ENCODE data around the gene ARPIN. TPM values are rescaled to one million over a fixed set of nuclear protein-coding genes. Genes with fewer than 3 reads are reported as not detected.

Gene ARPIN
- total RNA-seq, 1 donor from 2014 or later, result not detected

- H3K27me3 Mint-ChIP-seq (ENCODE audit: low read depth), result peaks cover 4% of the 10 kb centered on the region
- intact Hi-C loops (cut with micrococcal nuclease), result no loop called here
- no peak overlapping the region for H3K4me3 Mint-ChIP-seq (ENCODE audit: low read depth)
- H3K36me3 Mint-ChIP-seq (ENCODE audit: low read depth), result no peaks in the 10 kb centered on the region
- peaks cover 24% of the 10 kb centered on the region for H3K4me1 Mint-ChIP-seq (ENCODE audit: low read depth)
- peak overlapping the region; percentile 35 for H3K27ac Mint-ChIP-seq
- H3K9me3 Mint-ChIP-seq, result no peaks in the 10 kb centered on the region
- peak; percentile 26 for DNase-seq (ENCODE audit: low spot score)
Observed at GRCh38 chr15:89936051-89936785, 23.5 kb upstream of the ARPIN start.

- DNase-seq (ENCODE audit: low spot score), result no peak
- intact Hi-C loops (cut with micrococcal nuclease), result no loop called here
- Mint-ChIP-seq H3K9me3 (no peaks in the 10 kb centered on the region), H3K4me1 (ENCODE audit: low read depth) (peaks cover 20% of the 10 kb centered on the region), H3K36me3 (ENCODE audit: low read depth) (no peaks in the 10 kb centered on the region), H3K27ac (no peak overlapping the region), H3K27me3 (ENCODE audit: low read depth) (peaks cover 4% of the 10 kb centered on the region), H3K4me3 (ENCODE audit: low read depth) (no peak overlapping the region)
Observed at GRCh38 chr15:89932880-89933279, 20.1 kb upstream of the ARPIN start.

GRCh38 chr15:89928421-89928820 lies 15.7 kb upstream of the ARPIN start:
- no peak overlapping the region for H3K4me3 Mint-ChIP-seq (ENCODE audit: low read depth)
- no peaks in the 10 kb centered on the region for H3K4me1 Mint-ChIP-seq (ENCODE audit: low read depth)
- H3K27ac Mint-ChIP-seq, result no peak overlapping the region
- DNase-seq (ENCODE audit: low spot score), result no peak
- H3K36me3 Mint-ChIP-seq (ENCODE audit: low read depth), result no peaks in the 10 kb centered on the region
- H3K9me3 Mint-ChIP-seq, result no peaks in the 10 kb centered on the region
- intact Hi-C loops (cut with micrococcal nuclease), result no loop called here
- H3K27me3 Mint-ChIP-seq (ENCODE audit: low read depth), result peaks cover 5% of the 10 kb centered on the region

GRCh38 chr15:89926158-89926557 lies 13.4 kb upstream of the ARPIN start:
- Mint-ChIP-seq H3K4me1 (ENCODE audit: low read depth) (no peaks in the 10 kb centered on the region), H3K36me3 (ENCODE audit: low read depth) (no peaks in the 10 kb centered on the region), H3K9me3 (no peaks in the 10 kb centered on the region), H3K27ac (no peak overlapping the region), H3K27me3 (ENCODE audit: low read depth) (peaks cover 5% of the 10 kb centered on the region), H3K4me3 (ENCODE audit: low read depth) (no peak overlapping the region)
- intact Hi-C loops (cut with micrococcal nuclease), result no loop called here
- DNase-seq (ENCODE audit: low spot score), result no peak

- H3K9me3 Mint-ChIP-seq, result no peaks in the 10 kb centered on the region
- no peak overlapping the region for H3K4me3 Mint-ChIP-seq (ENCODE audit: low read depth)
- peaks cover 24% of the 10 kb centered on the region for H3K27me3 Mint-ChIP-seq (ENCODE audit: low read depth)
- intact Hi-C loops (cut with micrococcal nuclease), result no loop called here
- H3K27ac Mint-ChIP-seq, result no peak overlapping the region
- no peaks in the 10 kb centered on the region for H3K4me1 Mint-ChIP-seq (ENCODE audit: low read depth)
- DNase-seq (ENCODE audit: low spot score), result no peak
- no peaks in the 10 kb centered on the region for H3K36me3 Mint-ChIP-seq (ENCODE audit: low read depth)
Observed at GRCh38 chr15:89917442-89918101, 4.8 kb upstream of the ARPIN start.

GRCh38 chr15:89916660-89917059 lies 3.9 kb upstream of the ARPIN start:
- Mint-ChIP-seq H3K36me3 (ENCODE audit: low read depth) (no peaks in the 10 kb centered on the region), H3K27ac (no peak overlapping the region), H3K4me3 (ENCODE audit: low read depth) (no peak overlapping the region), H3K9me3 (no peaks in the 10 kb centered on the region), H3K27me3 (ENCODE audit: low read depth) (peaks cover 29% of the 10 kb centered on the region), H3K4me1 (ENCODE audit: low read depth) (no peaks in the 10 kb centered on the region)
- no peak for DNase-seq (ENCODE audit: low spot score)
- intact Hi-C loops (cut with micrococcal nuclease), result no loop called here

- Mint-ChIP-seq H3K9me3 (no peaks in the 10 kb centered on the region), H3K27ac (no peak overlapping the region), H3K36me3 (ENCODE audit: low read depth) (no peaks in the 10 kb centered on the region), H3K4me1 (ENCODE audit: low read depth) (no peaks in the 10 kb centered on the region), H3K4me3 (ENCODE audit: low read depth) (no peak overlapping the region), H3K27me3 (ENCODE audit: low read depth) (peaks cover 47% of the 10 kb centered on the region)
- DNase-seq (ENCODE audit: low spot score), result no peak
- intact Hi-C loops (cut with micrococcal nuclease), result no loop called here
Observed at GRCh38 chr15:89912145-89912673, 543 bp downstream of the ARPIN start.

GRCh38 chr15:89910891-89911626 lies 1.7 kb downstream of the ARPIN start:
- DNase-seq (ENCODE audit: low spot score), result no peak
- H3K4me1 Mint-ChIP-seq (ENCODE audit: low read depth), result no peaks in the 10 kb centered on the region
- intact Hi-C loops (cut with micrococcal nuclease), result no loop called here
- peaks cover 44% of the 10 kb centered on the region for H3K27me3 Mint-ChIP-seq (ENCODE audit: low read depth)
- no peak overlapping the region for H3K27ac Mint-ChIP-seq
- no peaks in the 10 kb centered on the region for H3K9me3 Mint-ChIP-seq
- no peaks in the 10 kb centered on the region for H3K36me3 Mint-ChIP-seq (ENCODE audit: low read depth)
- no peak overlapping the region for H3K4me3 Mint-ChIP-seq (ENCODE audit: low read depth)

- H3K27ac Mint-ChIP-seq, result no peak overlapping the region
- H3K9me3 Mint-ChIP-seq, result no peaks in the 10 kb centered on the region
- intact Hi-C loops (cut with micrococcal nuclease), result no loop called here
- peaks cover 41% of the 10 kb centered on the region for H3K27me3 Mint-ChIP-seq (ENCODE audit: low read depth)
- no peaks in the 10 kb centered on the region for H3K36me3 Mint-ChIP-seq (ENCODE audit: low read depth)
- H3K4me1 Mint-ChIP-seq (ENCODE audit: low read depth), result no peaks in the 10 kb centered on the region
- DNase-seq (ENCODE audit: low spot score), result no peak
- no peak overlapping the region for H3K4me3 Mint-ChIP-seq (ENCODE audit: low read depth)
Observed at GRCh38 chr15:89909611-89910010, 3.1 kb downstream of the ARPIN start.

GRCh38 chr15:89908226-89908625 lies 4.5 kb downstream of the ARPIN start:
- H3K36me3 Mint-ChIP-seq (ENCODE audit: low read depth), result no peaks in the 10 kb centered on the region
- intact Hi-C loops (cut with micrococcal nuclease), result no loop called here
- H3K4me1 Mint-ChIP-seq (ENCODE audit: low read depth), result no peaks in the 10 kb centered on the region
- H3K4me3 Mint-ChIP-seq (ENCODE audit: low read depth), result no peak overlapping the region
- no peak for DNase-seq (ENCODE audit: low spot score)
- H3K9me3 Mint-ChIP-seq, result no peaks in the 10 kb centered on the region
- H3K27me3 Mint-ChIP-seq (ENCODE audit: low read depth), result peaks cover 32% of the 10 kb centered on the region
- no peak overlapping the region for H3K27ac Mint-ChIP-seq

- intact Hi-C loops (cut with micrococcal nuclease), result no loop called here
- no peak overlapping the region for H3K27ac Mint-ChIP-seq
- peaks cover 28% of the 10 kb centered on the region for H3K27me3 Mint-ChIP-seq (ENCODE audit: low read depth)
- H3K4me3 Mint-ChIP-seq (ENCODE audit: low read depth), result no peak overlapping the region
- no peaks in the 10 kb centered on the region for H3K9me3 Mint-ChIP-seq
- no peaks in the 10 kb centered on the region for H3K4me1 Mint-ChIP-seq (ENCODE audit: low read depth)
- H3K36me3 Mint-ChIP-seq (ENCODE audit: low read depth), result no peaks in the 10 kb centered on the region
- no peak for DNase-seq (ENCODE audit: low spot score)
Observed at GRCh38 chr15:89907289-89907688, 5.5 kb downstream of the ARPIN start.

- no peak overlapping the region for H3K27ac Mint-ChIP-seq
Observed at GRCh38 chr15:89905846-89906378, 6.8 kb downstream of the ARPIN start.

More at GRCh38 chr15:89905846-89906378, 6.8 kb downstream of the ARPIN start:
- no peak for DNase-seq (ENCODE audit: low spot score)
- Mint-ChIP-seq H3K27me3 (ENCODE audit: low read depth) (peaks cover 16% of the 10 kb centered on the region), H3K36me3 (ENCODE audit: low read depth) (no peaks in the 10 kb centered on the region), H3K9me3 (no peaks in the 10 kb centered on the region), H3K4me1 (ENCODE audit: low read depth) (no peaks in the 10 kb centered on the region), H3K4me3 (ENCODE audit: low read depth) (no peak overlapping the region)
- intact Hi-C loops (cut with micrococcal nuclease), result no loop called here

All from activated T-helper 2 cell treated with anti-CD3 and anti-CD28 coated beads, Interferon-gamma antibody, Interleukin-2, Interleukin-4, amounts not matched to agents 10 μg/mL and 5 μg/mL and 100 μg/mL, durations not matched to agents 14 hours and 24 hours and 36 hours (primary cell).